Peyer's patch (tissue), 4 donors: ENCODE data around the gene RFX3. TPM values are rescaled to one million over a fixed set of nuclear protein-coding genes. Genes with fewer than 3 reads are reported as not detected.

Experiments
- DNase-seq, 3 donors: peaks; one replicate each; pipeline ENCODE4 v3.0.0-alpha.2; 2017 to 2019
- H3K27ac ChIP-seq, 4 donors: fragments of 200-600 bp; sonication (generic); one replicate each; pipeline ENCODE4 v1.5.1; 2016 to 2019
- H3K27me3 ChIP-seq, 2 donors: fragments of 200-600 bp; sonication (generic); one replicate each; pipeline ENCODE4 v1.5.1; 2019
- H3K36me3 ChIP-seq, 3 donors: fragments of 200-600 bp; sonication (generic); one replicate each; pipeline ENCODE4 v1.5.1; 2016 to 2019
- H3K4me1 ChIP-seq, 4 donors: fragments of 200-600 bp; sonication (generic); one replicate each; pipeline ENCODE4 v1.5.1; 2016 to 2019
- H3K4me3 ChIP-seq, 4 donors: fragments of 200-600 bp; sonication (generic); 1 replicate in 3 of 4; 2 replicates in 1 of 4; pipeline ENCODE4 v1.5.1; 2016 to 2019; ENCODE audit warnings: mild to moderate bottlenecking in 1 of 4
- H3K9me3 ChIP-seq, 4 donors: fragments of 200-600 bp; sonication (generic); one replicate each; pipeline ENCODE4 v1.5.1; 2016 to 2019; ENCODE audit warnings: mild to moderate bottlenecking in 1 of 4
- CTCF ChIP-seq, 6 experiments: fragments of 450-650 bp in 4 of 6; fragments of 200-600 bp in 2 of 6; sonication (generic) in 1 of 6; IDR thresholded peaks; one replicate each; pipeline ENCODE4 v1.5.1; 2017 to 2019; ENCODE audit warnings: antibody characterized with exemption in 6 of 6, mild to moderate bottlenecking in 3 of 6, moderate library complexity in 1 of 6
- POLR2A ChIP-seq, 2 donors: fragments of 450-650 bp; IDR thresholded peaks; one replicate each; pipeline ENCODE4 v1.5.1; 2017; ENCODE audit warnings: antibody characterized with exemption in 2 of 2, mild to moderate bottlenecking in 2 of 2, moderate library complexity in 2 of 2
- total RNA-seq, 4 donors: library from RNA; depleted of rRNA; stranded (reverse); fragments of >200 nt; gene quantifications; one replicate each; pipeline ENCODE4 v1.1.0, GENCODE V29; 2016

RFX3 gene
- total RNA-seq: 10 to 100 TPM in 2 of 4 donors, 1 to 10 TPM in 2; 3.9 to 31.4 (median 9.5) TPM

- H3K4me1 ChIP-seq: peaks cover 0 to 7% (median 1%) of the 10 kb centered on the region in 4 donors
- H3K27me3 ChIP-seq: no peaks in the 10 kb centered on the region
- H3K4me3 ChIP-seq: peak within 1 kb of the TSS; percentile 76 to 93 (median 88)
- DNase-seq: peak; percentile 88 to 95 (median 93)
- H3K27ac ChIP-seq: peak within 1 kb of the TSS; percentile 99 to 100 (median 100)
- H3K9me3 ChIP-seq: no peaks in the 10 kb centered on the region
- TF ChIP-seq CTCF (IDR thresholded peaks at IDR 0.05): no peak
- no peak for TF ChIP-seq POLR2A (IDR thresholded peaks at IDR 0.05)
- no peaks in the 10 kb centered on the region for H3K36me3 ChIP-seq
Measured at GRCh38 chr9:3525836-3526164, at the start of gene RFX3. Gene RFX3, minus strand, starts transcription at chr9:3526001. Its CDS starts 130,413 bp downstream, at chr9:3395588.

- H3K27me3 ChIP-seq: no peaks in the 10 kb centered on the region
- no peak overlapping the region for H3K27ac ChIP-seq
- DNase-seq: no peak
- H3K36me3 ChIP-seq: no peaks in the 10 kb centered on the region
- no peaks in the 10 kb centered on the region for H3K9me3 ChIP-seq
- no peak overlapping the region for H3K4me3 ChIP-seq
- no peak for TF ChIP-seq CTCF (IDR thresholded peaks at IDR 0.05)
- H3K4me1 ChIP-seq: no peaks in the 10 kb centered on the region
Measured at GRCh38 chr9:3571500-3571899, 45.7 kb upstream of the RFX3 start.

- H3K4me3 ChIP-seq: no peak overlapping the region
- no peaks in the 10 kb centered on the region for H3K4me1 ChIP-seq
- TF ChIP-seq CTCF (IDR thresholded peaks at IDR 0.05) (no peak), POLR2A (IDR thresholded peaks at IDR 0.05) (no peak)
- no peaks in the 10 kb centered on the region for H3K27me3 ChIP-seq
- H3K27ac ChIP-seq: no peak overlapping the region
- no peaks in the 10 kb centered on the region for H3K36me3 ChIP-seq
- no peaks in the 10 kb centered on the region for H3K9me3 ChIP-seq
- no peak for DNase-seq
Measured at GRCh38 chr9:3569529-3569928, 43.7 kb upstream of the RFX3 start.

GRCh38 chr9:3567988-3568387 lies 42.2 kb upstream of the RFX3 start:
- H3K4me3 ChIP-seq: no peak overlapping the region
- no peak overlapping the region for H3K27ac ChIP-seq
- no peak for DNase-seq
- no peaks in the 10 kb centered on the region for H3K9me3 ChIP-seq
- H3K36me3 ChIP-seq: no peaks in the 10 kb centered on the region
- no peaks in the 10 kb centered on the region for H3K27me3 ChIP-seq
- no peaks in the 10 kb centered on the region for H3K4me1 ChIP-seq
- TF ChIP-seq CTCF (IDR thresholded peaks at IDR 0.05) (no peak), POLR2A (IDR thresholded peaks at IDR 0.05) (no peak)

GRCh38 chr9:3553076-3553765 lies 27.4 kb upstream of the RFX3 start:
- H3K36me3 ChIP-seq: no peaks in the 10 kb centered on the region
- H3K27ac ChIP-seq: no peak overlapping the region
- H3K4me3 ChIP-seq: no peak overlapping the region
- no peak for DNase-seq
- H3K27me3 ChIP-seq: no peaks in the 10 kb centered on the region
- H3K9me3 ChIP-seq: no peaks in the 10 kb centered on the region
- H3K4me1 ChIP-seq: no peaks in the 10 kb centered on the region
- TF ChIP-seq POLR2A (IDR thresholded peaks at IDR 0.05) (no peak), CTCF (IDR thresholded peaks at IDR 0.05) (no peak)

- DNase-seq: no peak
- Histone ChIP-seq H3K27ac (no peak overlapping the region), H3K9me3 (no peaks in the 10 kb centered on the region), H3K36me3 (no peaks in the 10 kb centered on the region), H3K4me3 (no peak overlapping the region), H3K4me1 (no peaks in the 10 kb centered on the region), H3K27me3 (no peaks in the 10 kb centered on the region)
- no peak for TF ChIP-seq CTCF (IDR thresholded peaks at IDR 0.05)
- TF ChIP-seq POLR2A (IDR thresholded peaks at IDR 0.05): no peak
Measured at GRCh38 chr9:3549225-3549624, 23.4 kb upstream of the RFX3 start.
